RWPE1 (cell line): ENCODE measurements around the gene CSTPP1.

Source experiments
- CTCF ChIA-PET: fragments of 350-600 bp; sonication (Branson Sonifier 250); formaldehyde crosslinking; extraction: SDS; loops from one replicate; lab custom pipeline; 2021; lab: Yijun Ruan, JAX
- POLR2A ChIA-PET: fragments of 400-600 bp; formaldehyde crosslinking; extraction: SDS; loops from one replicate; lab custom pipeline; 2020; ENCODE audit warnings: antibody characterized with exemption; ENCODE audit not compliant: low non-redundant PET; lab: Yijun Ruan, JAX
- DNase-seq: peaks from one replicate; pipeline ENCODE4 v3.0.0; 2012; ENCODE audit warnings: low spot score
- H3K27ac ChIP-seq: fragments of 450-650 bp; 2 replicates; pipeline ENCODE4 v1.5.1; 2017
- CTCF ChIP-seq: fragments of 450-650 bp; conservative IDR thresholded peaks from 2 replicates; pipeline ENCODE4 v1.5.1; 2017; ENCODE audit warnings: low read depth, mild to moderate bottlenecking

Gene CSTPP1

GRCh38 chr11:47002390-47002789 lies 65.8 kb downstream of the CSTPP1 start:
- H3K27ac ChIP-seq: no peak overlapping the region

GRCh38 chr11:47003180-47003877 lies 66.8 kb downstream of the CSTPP1 start:
- CTCF ChIA-PET: interaction anchor here (0.6 kb wide), 1 partner anchor 12 kb away, joined by 9 read pairs; no protein-coding TSS in a partner anchor
- POLR2A ChIA-PET: no interaction called here
- no peak overlapping the region for H3K27ac ChIP-seq
- no peak for TF ChIP-seq CTCF
- no peak for DNase-seq

More at GRCh38 chr11:47002390-47002789, 65.8 kb downstream of the CSTPP1 start:
- no peak for TF ChIP-seq CTCF
- CTCF ChIA-PET: interaction anchor here (0.6 to 0.7 kb wide), 2 partner anchors 8 to 13 kb away, joined by 5 to 9 read pairs; no protein-coding TSS in a partner anchor
- POLR2A ChIA-PET: no interaction called here
- DNase-seq: no peak

- no peak for TF ChIP-seq CTCF
- DNase-seq: no peak
- CTCF ChIA-PET: no interaction called here
- POLR2A ChIA-PET: no interaction called here
- no peak overlapping the region for H3K27ac ChIP-seq
These were observed 68.1 kb downstream of the CSTPP1 start for GRCh38 chr11:47004595-47005033.

GRCh38 chr11:47005441-47005840 lies 68.9 kb downstream of the CSTPP1 start:
- CTCF ChIA-PET: no interaction called here

GRCh38 chr11:47007579-47007978 lies 71.0 kb downstream of the CSTPP1 start:
- POLR2A ChIA-PET: no interaction called here
- no peak for TF ChIP-seq CTCF
- DNase-seq: no peak
- no peak overlapping the region for H3K27ac ChIP-seq
- CTCF ChIA-PET: no interaction called here

More at GRCh38 chr11:47005441-47005840, 68.9 kb downstream of the CSTPP1 start:
- TF ChIP-seq CTCF: no peak
- POLR2A ChIA-PET: no interaction called here
- no peak overlapping the region for H3K27ac ChIP-seq
- no peak for DNase-seq

- no peak for DNase-seq
- ChIA-PET POLR2A (no interaction called here), CTCF (interaction anchor here (0.6 to 0.8 kb wide), 2 partner anchors 8 to 129 kb away, joined by 3 to 5 read pairs; no protein-coding TSS in a partner anchor)
- no peak overlapping the region for H3K27ac ChIP-seq
- no peak for TF ChIP-seq CTCF
These were observed 73.6 kb downstream of the CSTPP1 start for GRCh38 chr11:47010179-47010578.
